Measurements from ENCODE around the gene ATAD1.
"Not testable (repeated sequence)": the region's sequence is repeated elsewhere in the genome, so short reads cannot be mapped to it uniquely, and the experiment has no call there.

Gene ATAD1

GRCh38 chr10:87845624-87845998, 27.6 kb upstream of the ATAD1 start:
- DNase-seq = no peak

- DNase-seq = peak; percentile 51
Measured at GRCh38 chr10:87844837-87845623, 27.0 kb upstream of the ATAD1 start.

GRCh38 chr10:87843714-87844113, 25.7 kb upstream of the ATAD1 start:
- DNase-seq = no peak

- DNase-seq = peak; percentile 78
Measured at GRCh38 chr10:87842776-87843497, 24.9 kb upstream of the ATAD1 start.

GRCh38 chr10:87842220-87842641, 24.2 kb upstream of the ATAD1 start:
- no peak for DNase-seq

- DNase-seq = no peak
Measured at GRCh38 chr10:87841186-87841585, 23.2 kb upstream of the ATAD1 start.

GRCh38 chr10:87838650-87839049, 20.6 kb upstream of the ATAD1 start:
- no peak for DNase-seq

GRCh38 chr10:87837445-87837844, 19.4 kb upstream of the ATAD1 start:
- DNase-seq = no peak

- no peak for DNase-seq
Measured at GRCh38 chr10:87836098-87836497, 18.1 kb upstream of the ATAD1 start.

- no peak for DNase-seq
Measured at GRCh38 chr10:87829986-87830729, 12.1 kb upstream of the ATAD1 start.

- DNase-seq = not testable (repeated sequence)
Measured at GRCh38 chr10:87829051-87829450, 11.0 kb upstream of the ATAD1 start.

GRCh38 chr10:87827681-87828080, 9.7 kb upstream of the ATAD1 start:
- DNase-seq = no peak

- no peak for DNase-seq
Measured at GRCh38 chr10:87826653-87827052, 8.6 kb upstream of the ATAD1 start.

GRCh38 chr10:87819289-87819585, 1.2 kb upstream of the ATAD1 start:
- no peak for DNase-seq

GRCh38 chr10:87818505-87819288, 671 bp upstream of the ATAD1 start:
- DNase-seq = peak; percentile 17

- DNase-seq = no peak
Measured at GRCh38 chr10:87816898-87817608, 973 bp downstream of the ATAD1 start.

- DNase-seq = no peak
Measured at GRCh38 chr10:87816163-87816897, 1.7 kb downstream of the ATAD1 start.

- no peak for DNase-seq
Measured at GRCh38 chr10:87804939-87805569, 13.0 kb downstream of the ATAD1 start.

- no peak for DNase-seq
Measured at GRCh38 chr10:87803831-87804230, 14.2 kb downstream of the ATAD1 start.

GRCh38 chr10:87803328-87803727, 14.7 kb downstream of the ATAD1 start:
- DNase-seq = no peak
